GM19438 (cell line): ENCODE data around the gene LENG1.

Experiments
- ATAC-seq: cut with Tn5 transposase; IDR thresholded peaks from one replicate; pipeline ENCODE4 v1.9.1; 2021; ENCODE audit warnings: low read depth; ENCODE audit not compliant: unreplicated experiment

LENG1 gene

DNA sequence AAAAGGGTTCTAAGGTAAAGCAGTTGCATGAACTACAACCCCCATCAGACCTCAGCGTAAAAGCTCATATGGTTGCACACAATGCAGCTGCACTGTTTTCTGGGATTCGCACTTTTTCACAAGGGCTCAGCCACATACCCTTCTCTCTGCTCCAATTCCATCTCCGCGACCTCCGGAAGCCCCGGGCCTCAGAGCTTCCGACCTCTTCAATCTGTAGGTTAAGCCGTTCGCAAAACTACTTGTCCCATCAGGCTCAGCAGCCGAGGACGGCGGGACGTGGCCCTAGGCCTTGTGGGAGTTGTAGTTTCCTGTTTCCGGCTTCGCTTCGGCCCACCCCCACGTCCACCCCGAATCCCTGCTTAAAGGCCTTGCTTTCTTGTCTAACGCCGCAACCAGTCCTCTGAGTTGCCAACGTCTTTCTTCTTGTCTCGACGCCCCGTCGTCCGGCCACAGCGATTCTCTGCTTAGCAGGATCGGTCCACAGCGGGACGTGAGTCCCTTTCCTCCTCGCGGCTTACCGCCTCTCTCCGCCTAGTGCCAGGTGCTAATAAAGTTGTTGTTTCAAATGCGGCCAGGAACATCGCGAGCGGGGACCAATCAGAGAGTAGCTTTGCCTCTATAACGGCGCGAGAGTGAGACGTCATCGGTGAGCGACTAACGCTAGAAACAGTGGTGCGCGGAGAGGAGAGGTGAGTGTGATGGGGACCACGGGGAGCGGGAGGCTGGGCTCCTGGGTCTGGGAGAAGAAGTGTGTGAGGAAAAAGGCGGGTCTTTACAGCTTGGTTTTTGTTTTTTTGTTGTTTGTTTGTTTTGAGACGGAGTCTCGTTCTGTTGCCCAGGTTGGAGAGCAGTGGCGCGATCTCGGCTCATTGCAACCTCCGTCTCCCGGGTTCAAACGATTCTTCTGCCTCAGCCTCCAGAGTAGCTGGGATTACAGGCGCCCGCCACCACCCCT, 44.1 kb downstream of the LENG1 start, which contains the start of the genes PRPF31 and TFPT:
TSS of gene PRPF31 (plus strand) at position 646 of the 955 bp plus-strand sequence. CDS start 2,525 bp downstream, outside the sequence.
TSS of gene TFPT (minus strand) at position 549 of the 955 bp plus-strand sequence. CDS start at position 161, 388 bp downstream.
- ATAC-seq, result peak; percentile 80

- no peak for ATAC-seq
Observed at GRCh38 chr19:54114340-54115108, 45.0 kb downstream of the LENG1 start.

- ATAC-seq, result no peak
Observed at GRCh38 chr19:54109651-54110050, 49.9 kb downstream of the LENG1 start.

- no peak for ATAC-seq
Observed at GRCh38 chr19:54108496-54108895, 51.0 kb downstream of the LENG1 start.

GRCh38 chr19:54107876-54108490, 51.5 kb downstream of the LENG1 start:
- ATAC-seq, result no peak

- no peak for ATAC-seq
Observed at GRCh38 chr19:54106716-54107115, 52.8 kb downstream of the LENG1 start.

- no peak for ATAC-seq
Observed at GRCh38 chr19:54105796-54106195, 53.7 kb downstream of the LENG1 start.
